ENCODE measurements around the gene HOXD12. TPM values are rescaled to one million over a fixed set of nuclear protein-coding genes. Genes with fewer than 3 reads are reported as not detected.
A peak's percentile ranks its signal among the peaks of the same experiment; 100 is the strongest.

HOXD12 gene
- polyA plus RNA-seq, 1 experiment: not detected

GRCh38 chr2:176128172-176128981, 28.8 kb downstream of the HOXD12 start:
- H3K36me3 ChIP-seq (ENCODE audit: control insufficient read depth, insufficient read depth, low read length): no peaks in the 10 kb centered on the region; the same call in 1 of the 2 replicates
- ChIA-PET CTCF (interaction anchor here (0.6 to 9.3 kb wide), 14 partner anchors 11 to 1021 kb away, joined by 3 to 149 read pairs (median 5); no protein-coding TSS in a partner anchor), POLR2A (interaction anchor here (0.5 kb wide), 1 partner anchor 523 kb away, joined by 5 read pairs; no protein-coding TSS in a partner anchor)
- TF ChIP-seq, protein P1, sequence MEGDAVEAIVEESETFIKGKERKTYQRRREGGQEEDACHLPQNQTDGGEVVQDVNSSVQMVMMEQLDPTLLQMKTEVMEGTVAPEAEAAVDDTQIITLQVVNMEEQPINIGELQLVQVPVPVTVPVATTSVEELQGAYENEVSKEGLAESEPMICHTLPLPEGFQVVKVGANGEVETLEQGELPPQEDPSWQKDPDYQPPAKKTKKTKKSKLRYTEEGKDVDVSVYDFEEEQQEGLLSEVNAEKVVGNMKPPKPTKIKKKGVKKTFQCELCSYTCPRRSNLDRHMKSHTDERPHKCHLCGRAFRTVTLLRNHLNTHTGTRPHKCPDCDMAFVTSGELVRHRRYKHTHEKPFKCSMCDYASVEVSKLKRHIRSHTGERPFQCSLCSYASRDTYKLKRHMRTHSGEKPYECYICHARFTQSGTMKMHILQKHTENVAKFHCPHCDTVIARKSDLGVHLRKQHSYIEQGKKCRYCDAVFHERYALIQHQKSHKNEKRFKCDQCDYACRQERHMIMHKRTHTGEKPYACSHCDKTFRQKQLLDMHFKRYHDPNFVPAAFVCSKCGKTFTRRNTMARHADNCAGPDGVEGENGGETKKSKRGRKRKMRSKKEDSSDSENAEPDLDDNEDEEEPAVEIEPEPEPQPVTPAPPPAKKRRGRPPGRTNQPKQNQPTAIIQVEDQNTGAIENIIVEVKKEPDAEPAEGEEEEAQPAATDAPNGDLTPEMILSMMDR (IDR thresholded peaks at IDR 0.05; ENCODE audit: insufficient read depth, low read depth, low read length): no peak
- no peak for DNase-seq (ENCODE audit: low read depth)
- peaks cover 32% of the 10 kb centered on the region for H3K27me3 ChIP-seq (ENCODE audit: control insufficient read depth, insufficient read depth, low read length)
- no peak overlapping the region for H3K4me3 ChIP-seq (ENCODE audit: low read depth, low read length)

DNA sequence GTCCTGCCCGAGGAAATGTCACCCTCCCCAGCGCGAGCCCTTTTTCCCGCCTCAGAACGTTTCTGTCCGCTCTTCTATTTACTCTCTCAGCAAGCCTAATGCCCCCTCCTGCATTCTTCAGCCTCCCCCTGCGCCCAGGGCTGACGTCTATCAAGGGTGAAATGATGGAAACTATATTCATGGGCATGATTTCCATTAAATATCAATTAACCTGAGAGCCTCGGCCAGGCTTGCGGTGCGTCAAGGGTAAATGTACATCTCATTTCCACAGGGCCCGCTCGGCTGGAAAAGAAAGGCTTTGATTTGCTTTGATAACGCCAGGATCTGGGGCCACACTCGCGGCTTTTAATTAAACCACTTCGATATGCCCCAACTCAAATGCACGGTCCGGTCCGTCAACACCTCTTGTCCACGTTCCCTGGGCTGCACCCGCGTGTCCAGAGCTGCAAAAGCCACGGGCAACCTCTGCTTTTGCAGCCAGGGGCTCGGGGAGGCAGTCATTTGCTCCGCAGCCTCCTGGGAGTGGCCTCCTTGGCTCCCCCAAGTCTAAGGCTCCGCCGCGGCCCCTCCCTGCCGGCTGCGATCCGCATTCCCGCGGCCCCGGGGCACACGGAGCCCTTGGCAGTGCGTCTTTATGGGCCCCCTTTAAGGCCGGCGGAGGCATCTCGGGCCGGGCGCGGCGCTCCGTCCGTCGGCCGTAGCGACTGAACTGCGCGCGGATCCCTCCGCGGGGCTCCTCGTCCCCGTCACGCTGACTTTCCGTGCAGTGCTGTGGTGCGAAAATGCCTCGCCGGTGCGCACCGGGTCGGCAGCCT, 29.6 kb downstream of the HOXD12 start, which contains the start of gene HOXD8:
HOXD8 (plus strand) TSS at position 724 of the 815 bp plus-strand sequence. CDS start 662 bp downstream, outside the sequence.
- ChIA-PET CTCF (interaction anchor here (1.3 to 9.3 kb wide), 6 partner anchors 11 to 524 kb away, joined by 3 to 149 read pairs (median 14); no protein-coding TSS in a partner anchor), POLR2A (no interaction called here)
- no peak for DNase-seq (ENCODE audit: low read depth)
- Histone ChIP-seq H3K27me3 (ENCODE audit: control insufficient read depth, insufficient read depth, low read length) (peaks cover 33% of the 10 kb centered on the region), H3K4me3 (ENCODE audit: low read depth, low read length) (peak within 1 kb of the TSS; percentile 42), H3K36me3 (ENCODE audit: control insufficient read depth, insufficient read depth, low read length) (no peaks in the 10 kb centered on the region; the same call in 1 of the 2 replicates)
- TF ChIP-seq, protein P1 (IDR thresholded peaks at IDR 0.05; ENCODE audit: insufficient read depth, low read depth, low read length): no peak

- TF ChIP-seq, protein P1 (IDR thresholded peaks at IDR 0.05; ENCODE audit: insufficient read depth, low read depth, low read length): no peak
- H3K4me3 ChIP-seq (ENCODE audit: low read depth, low read length): peak overlapping the region; percentile 42
- peaks cover 37% of the 10 kb centered on the region for H3K27me3 ChIP-seq (ENCODE audit: control insufficient read depth, insufficient read depth, low read length)
- DNase-seq (ENCODE audit: low read depth): no peak
- H3K36me3 ChIP-seq (ENCODE audit: control insufficient read depth, insufficient read depth, low read length): no peaks in the 10 kb centered on the region; the same call in 1 of the 2 replicates
- ChIA-PET CTCF (interaction anchor here (1.5 to 9.3 kb wide), 4 partner anchors 10 to 523 kb away, joined by 9 to 149 read pairs (median 20); no protein-coding TSS in a partner anchor), POLR2A (no interaction called here)
Measured at GRCh38 chr2:176129813-176130146, 30.2 kb downstream of the HOXD12 start.

DNA sequence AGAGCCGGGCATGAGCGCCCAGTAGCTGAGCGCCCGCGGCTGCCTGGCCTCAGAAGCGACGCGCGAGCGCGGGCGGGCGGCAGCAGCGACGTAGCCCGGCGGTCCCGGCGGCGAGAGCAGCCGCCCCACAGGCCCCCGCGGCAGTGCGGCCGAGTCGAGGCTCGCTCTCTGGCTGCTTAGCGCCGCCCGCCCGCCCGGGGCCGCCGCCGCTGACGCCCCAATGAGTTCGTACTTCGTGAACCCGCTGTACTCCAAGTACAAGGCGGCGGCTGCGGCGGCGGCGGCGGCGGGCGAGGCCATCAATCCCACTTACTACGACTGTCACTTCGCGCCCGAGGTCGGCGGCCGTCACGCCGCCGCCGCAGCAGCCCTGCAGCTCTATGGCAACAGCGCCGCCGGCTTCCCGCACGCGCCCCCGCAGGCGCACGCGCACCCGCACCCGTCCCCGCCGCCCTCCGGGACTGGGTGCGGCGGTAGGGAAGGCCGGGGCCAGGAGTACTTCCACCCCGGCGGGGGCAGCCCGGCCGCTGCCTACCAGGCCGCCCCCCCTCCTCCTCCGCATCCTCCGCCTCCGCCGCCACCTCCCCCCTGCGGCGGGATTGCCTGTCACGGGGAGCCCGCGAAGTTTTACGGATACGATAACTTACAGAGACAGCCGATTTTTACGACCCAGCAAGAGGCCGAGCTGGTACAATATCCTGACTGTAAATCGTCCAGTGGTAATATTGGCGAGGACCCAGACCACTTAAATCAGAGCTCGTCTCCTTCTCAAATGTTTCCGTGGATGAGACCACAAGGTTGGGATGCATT, 30.8 kb downstream of the HOXD12 start:
- TF ChIP-seq, protein P1 (IDR thresholded peaks at IDR 0.05; ENCODE audit: insufficient read depth, low read depth, low read length): no peak
- no peaks in the 10 kb centered on the region; the same call in 1 of the 2 replicates for H3K36me3 ChIP-seq (ENCODE audit: control insufficient read depth, insufficient read depth, low read length)
- H3K27me3 ChIP-seq (ENCODE audit: control insufficient read depth, insufficient read depth, low read length): peaks cover 37% of the 10 kb centered on the region
- CTCF ChIA-PET: interaction anchor here (0.9 to 9.3 kb wide), 8 partner anchors 10 to 1018 kb away, joined by 3 to 149 read pairs (median 12); no protein-coding TSS in a partner anchor
- no peak for DNase-seq (ENCODE audit: low read depth)
- POLR2A ChIA-PET: no interaction called here
- H3K4me3 ChIP-seq (ENCODE audit: low read depth, low read length): peak overlapping the region; percentile 42
